Hematopoietic multipotent progenitor cell (in vitro differentiated cells): Measurements from ENCODE around the gene MAP3K15. TPM values are rescaled to one million over a fixed set of nuclear protein-coding genes. Genes with fewer than 3 reads are reported as not detected.
"Not testable (repeated sequence)": the region's sequence is repeated elsewhere in the genome, so short reads cannot be mapped to it uniquely, and the experiment has no call there.

Experiments
- DNase-seq, 3 donors: peaks; one replicate each; pipeline ENCODE4 v3.0.0-alpha.2; 2011 to 2015; ENCODE audit warnings: low read depth in 2 of 3, low spot score in 2 of 3
- total RNA-seq: library from RNA; depleted of rRNA; stranded (reverse); fragments of >200 nt; gene quantifications from one replicate; pipeline ENCODE4 v1.2.3, GENCODE V29; 2012

The MAP3K15 gene
- total RNA-seq, 1 donor = 0.27 TPM

DNA sequence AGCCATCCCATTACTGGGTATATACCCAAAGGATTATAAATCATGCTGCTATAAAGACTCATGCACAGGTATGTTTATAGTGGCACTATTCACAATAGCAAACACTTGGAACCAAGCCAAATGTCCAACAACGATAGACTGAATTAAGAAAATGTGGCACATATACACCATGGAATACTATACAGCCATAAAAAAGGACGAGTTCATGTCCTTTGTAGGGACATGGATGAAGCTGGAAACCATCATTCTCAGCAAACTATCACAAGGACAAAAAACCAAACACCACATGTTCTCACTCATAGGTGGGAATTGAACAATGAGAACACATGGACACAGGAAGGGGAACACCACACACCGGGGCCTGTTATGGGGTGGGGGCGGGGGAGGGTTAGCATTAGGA lies 92.6 kb downstream of the MAP3K15 start:
- DNase-seq = not testable (repeated sequence)

DNA sequence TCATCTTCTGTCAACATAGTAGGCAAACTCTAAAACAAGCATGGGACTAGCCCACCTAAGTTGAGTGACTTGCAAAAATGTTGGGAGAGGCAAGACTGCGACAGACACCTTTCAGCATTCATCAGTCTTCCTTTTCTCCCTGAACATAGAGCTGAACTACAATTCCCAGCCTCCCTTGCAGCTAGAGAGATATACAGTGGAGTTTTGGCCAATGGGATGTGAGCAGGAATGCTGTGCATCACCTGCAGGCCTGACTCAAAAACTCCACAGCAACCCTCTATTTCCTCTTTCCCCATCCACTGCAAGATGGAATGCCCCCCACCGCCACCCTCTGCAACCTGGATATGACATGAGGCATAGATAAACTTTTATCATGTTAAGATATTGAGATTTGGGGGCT lies 105.0 kb downstream of the MAP3K15 start:
- no peak for DNase-seq

DNA sequence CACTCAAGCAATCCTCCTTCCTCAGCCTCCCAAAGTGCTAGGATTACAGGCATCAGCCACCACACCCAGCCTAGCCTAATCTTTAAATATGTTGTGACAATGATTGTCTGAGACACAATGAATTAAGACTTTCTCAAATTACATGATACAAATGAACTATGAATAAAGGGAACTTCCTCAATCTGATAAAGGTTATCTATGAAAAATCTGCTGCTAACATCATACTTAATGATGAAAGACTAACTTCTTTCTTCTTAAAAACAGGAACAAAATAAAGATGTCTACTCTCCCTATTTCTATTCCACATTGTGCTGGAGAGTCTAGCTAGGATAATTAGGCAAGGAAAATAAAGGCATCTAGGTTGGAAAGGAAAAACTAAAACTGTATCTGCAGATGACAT lies 111.6 kb downstream of the MAP3K15 start:
- DNase-seq = no peak

DNA sequence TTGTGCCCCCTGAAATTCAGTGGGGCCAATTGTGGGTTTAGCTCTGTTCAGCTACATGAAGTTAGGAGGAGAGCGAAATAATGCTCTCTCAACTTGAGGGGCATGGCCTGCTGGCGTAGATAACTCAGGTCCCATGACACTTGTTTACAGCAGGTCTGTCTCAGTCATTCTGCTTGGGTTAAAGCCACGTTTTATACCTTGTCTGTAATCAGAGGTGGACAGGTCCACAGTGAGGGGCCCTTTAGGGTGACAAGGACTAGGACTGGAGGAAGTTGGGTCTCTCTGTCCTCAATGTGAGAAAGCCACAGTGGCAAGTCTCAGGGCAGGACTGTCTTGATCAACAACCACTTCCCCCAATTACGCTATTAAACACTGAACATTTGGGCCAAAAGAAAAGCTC lies 122.6 kb downstream of the MAP3K15 start:
- DNase-seq = no peak

DNA sequence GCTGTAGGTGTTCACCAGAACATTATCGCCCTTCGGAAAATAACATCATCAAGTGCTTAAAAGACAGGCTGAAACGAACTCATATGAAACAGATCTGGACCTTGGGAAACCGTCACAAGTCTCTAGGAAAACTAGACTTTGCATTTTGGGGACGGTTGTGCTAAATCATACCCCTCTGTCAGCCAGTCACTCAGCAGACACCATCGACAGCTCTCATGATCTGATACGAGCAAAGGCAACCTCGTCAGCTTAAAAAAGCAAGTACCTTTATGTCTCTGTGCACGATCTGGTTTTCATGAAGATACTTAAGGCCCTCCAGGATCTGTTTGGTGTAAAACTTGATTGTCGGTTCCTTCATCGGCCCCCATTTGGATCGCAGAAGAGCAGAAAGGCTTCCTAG lies 123.2 kb downstream of the MAP3K15 start:
- DNase-seq = no peak

DNA sequence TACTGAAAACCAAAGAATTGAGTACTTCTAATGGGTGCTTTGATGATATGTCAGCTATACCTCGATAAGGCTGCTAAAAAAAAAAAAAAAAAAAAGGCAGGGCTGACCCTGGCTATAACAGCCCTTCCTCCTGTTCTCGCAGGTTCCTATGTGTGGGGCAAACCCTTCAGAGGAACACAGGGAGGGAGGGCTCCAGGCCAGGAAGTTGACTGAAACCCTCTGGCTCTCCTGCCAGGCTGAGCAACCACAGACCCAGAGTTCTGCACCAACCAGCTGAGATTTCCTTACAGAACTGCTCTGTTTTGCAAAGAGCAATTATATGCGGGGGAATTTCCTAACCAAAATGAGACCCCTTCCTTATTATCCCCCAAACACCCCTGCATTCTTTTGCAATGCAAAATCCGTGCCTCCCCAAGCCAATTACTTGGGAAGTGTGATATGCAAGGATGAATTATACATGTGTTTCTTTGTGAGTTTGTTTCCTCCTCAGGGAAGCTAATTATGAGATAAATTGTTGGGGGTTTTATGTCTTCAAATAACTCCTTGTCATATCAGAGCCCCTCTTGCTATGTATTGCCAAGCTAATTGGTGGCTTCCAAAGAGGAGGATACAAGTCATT lies 126.0 kb downstream of the MAP3K15 start:
- no peak for DNase-seq

DNA sequence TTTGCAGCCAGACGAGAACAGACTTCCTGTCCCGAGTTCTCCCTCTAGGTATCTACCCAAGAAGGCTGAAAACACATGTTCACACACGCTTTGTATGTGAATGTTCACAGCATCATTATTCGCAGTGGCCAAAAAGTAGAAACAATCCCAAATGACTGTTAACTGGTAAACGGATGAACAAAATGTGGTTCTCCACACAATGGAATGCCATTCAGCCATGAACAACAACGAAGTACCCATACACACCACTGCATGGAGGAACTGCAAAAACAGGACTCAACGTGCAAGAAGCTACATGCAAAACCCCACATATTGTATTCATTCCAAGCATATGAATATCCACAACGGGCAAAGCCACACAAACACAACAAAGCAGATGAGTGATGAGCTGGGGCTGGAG lies 126.6 kb downstream of the MAP3K15 start:
- DNase-seq = no peak

DNA sequence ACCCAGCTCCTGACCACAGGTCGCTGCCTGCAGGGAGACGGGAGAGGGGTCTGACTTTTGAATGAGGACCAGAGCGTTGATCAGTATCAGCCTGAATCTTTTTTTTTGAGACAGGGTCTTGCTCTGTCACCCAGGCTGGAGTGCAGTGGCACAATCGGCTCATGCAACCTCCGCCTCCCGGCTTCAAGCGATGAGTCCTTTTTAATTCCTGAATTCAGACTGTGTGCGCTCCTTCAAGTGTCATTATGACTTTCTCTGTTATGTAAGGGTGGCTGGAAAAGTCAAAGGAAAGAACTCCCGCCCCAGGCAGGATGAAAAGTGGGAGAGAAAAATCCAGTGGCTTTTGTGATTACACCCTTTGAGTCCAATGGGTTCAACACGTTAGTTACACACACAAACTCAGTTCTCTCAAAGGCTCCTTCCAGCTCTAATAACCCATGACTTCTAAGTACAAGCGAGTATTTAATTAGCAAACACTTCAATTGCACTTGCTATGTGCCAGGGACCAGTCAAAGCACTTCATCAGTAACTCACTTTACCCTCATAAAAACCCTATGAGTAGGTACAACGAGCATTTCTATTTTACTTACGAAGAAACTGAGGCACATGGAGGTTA lies 127.1 kb downstream of the MAP3K15 start:
- no peak for DNase-seq

DNA sequence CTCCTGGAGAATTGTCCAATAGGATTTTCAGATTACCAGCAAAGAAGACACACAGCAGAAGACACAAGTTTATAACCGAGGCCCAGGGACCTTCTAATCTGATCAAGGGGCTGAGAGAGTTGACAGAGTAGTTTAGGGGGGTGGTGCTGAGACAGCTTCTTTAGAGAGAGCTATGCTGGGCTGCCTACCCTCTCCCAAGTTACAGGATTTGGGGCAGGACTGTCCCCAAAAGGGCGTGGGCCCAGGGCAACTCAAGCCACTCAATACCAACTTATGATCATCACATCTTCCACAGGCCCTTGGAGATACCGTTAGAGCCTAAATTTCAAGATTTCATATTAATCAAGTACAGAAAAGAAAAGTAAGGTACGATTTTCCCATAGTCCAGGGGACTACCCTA lies 128.6 kb downstream of the MAP3K15 start:
- no peak for DNase-seq

DNA sequence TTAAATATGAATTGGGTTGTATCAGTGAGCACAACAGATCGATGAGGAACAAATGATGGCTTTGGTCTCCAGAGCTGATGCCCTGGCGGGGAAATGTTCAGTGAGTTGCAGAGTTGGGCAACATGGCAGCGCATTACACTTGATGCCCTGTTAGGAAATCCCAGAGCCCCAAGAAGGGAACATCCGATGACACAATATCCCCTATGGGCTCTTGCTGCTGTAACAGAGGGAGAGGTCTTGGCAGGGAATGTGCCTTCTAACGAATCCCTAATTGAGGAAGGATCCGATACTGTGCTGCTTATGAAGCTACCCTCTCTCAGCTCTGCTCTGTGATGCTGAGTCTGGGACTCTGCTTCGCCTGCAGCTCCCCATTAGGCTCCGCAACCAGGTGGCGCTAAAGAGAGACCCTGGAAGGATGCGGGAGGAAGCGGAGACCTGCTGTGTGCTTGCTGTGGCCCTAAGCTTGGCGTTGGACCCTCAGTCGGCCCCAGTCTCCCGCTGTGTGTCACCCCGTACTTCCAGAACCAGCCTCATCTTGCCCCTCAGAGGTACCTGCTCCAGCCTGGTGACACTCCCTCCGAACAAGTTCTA lies 132.7 kb downstream of the MAP3K15 start:
- DNase-seq = peak in 2 of 3 donors; percentile 45 to 67

DNA sequence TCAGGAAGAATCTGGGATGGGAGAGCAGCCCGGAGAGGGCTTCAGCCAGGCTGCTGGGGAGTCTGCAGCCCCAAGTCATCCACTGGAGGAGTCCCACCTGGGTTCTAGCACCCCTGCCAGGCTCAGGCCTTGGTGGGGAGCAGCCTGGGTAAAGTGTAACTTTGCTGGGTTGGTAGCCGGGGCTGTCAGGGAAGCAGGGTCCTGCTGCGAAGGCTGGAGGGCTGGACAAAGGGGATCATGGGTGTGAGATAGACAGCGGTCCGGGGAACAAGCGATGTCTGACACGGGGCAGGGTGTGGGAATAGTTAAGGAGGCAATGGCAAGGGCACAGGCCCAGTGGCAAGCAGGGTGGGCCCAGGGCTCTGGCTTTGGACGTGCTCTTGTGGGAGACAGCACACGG lies 134.0 kb downstream of the MAP3K15 start:
- no peak for DNase-seq

DNA sequence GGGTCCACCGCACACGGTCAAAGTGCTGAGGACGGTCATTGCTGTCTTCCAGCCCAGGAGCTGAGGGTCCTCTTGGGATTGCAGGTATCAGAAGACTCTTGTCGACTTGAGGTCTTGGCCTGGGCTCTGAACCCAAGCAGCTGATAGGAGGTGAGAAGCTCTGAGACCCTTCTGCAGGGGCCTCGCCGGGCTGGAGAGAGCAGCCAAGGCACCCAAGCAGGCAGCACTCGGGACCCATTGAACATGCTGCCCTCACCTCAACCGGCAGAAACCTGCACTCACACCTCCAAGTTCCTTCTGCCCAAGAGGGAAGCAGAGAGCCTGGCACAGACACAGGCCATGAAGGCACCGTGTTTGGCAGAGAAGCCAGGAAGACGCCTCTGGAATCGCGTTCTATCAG lies 137.5 kb downstream of the MAP3K15 start:
- DNase-seq = no peak

DNA sequence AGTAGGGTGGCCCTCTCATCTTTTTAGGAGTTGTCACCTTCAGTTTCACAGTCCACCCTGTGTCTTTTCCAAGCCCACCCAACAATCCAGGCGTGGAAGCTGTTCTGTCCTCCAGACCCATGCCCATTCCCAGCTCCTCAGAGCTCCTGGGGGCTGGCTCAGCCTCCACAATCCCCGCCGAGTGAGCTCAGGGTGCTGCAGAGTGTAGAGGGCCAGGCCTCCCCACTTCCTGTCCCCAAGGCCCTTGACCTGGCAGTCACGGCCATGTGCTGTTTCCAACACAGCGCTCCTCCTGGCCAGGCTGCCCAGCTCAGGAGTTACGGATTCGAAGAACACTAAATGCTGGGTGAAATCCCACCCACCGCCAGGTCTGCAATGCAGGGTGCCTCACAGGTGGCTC lies 139.8 kb downstream of the MAP3K15 start:
- DNase-seq = no peak

DNA sequence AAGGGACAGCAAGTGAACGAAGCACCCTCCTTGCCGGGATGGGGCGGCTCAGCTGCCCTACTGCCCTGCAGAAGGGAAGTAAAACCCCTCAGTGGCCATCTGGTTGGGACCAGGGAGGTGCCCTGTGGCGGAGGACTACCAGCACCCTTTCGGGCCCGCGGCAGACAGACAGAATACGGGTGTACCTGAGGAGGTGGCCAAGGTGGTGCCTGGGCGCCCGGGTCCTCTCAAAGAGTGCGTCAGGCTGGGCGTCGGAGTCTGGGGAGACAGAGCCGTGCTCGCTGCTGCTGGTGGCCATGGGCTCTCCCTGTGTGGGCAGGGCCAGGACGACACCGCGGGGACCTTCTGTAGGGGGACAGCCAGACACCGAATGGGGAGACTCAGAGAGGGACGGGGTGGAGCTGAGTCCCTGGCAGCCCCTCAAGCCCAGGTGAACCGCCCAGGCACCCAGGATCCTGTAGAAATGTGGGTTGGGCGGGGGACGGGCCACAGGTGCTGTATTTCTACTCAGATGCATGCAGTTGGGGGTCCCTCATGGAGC lies 141.9 kb downstream of the MAP3K15 start:
- no peak for DNase-seq

DNA sequence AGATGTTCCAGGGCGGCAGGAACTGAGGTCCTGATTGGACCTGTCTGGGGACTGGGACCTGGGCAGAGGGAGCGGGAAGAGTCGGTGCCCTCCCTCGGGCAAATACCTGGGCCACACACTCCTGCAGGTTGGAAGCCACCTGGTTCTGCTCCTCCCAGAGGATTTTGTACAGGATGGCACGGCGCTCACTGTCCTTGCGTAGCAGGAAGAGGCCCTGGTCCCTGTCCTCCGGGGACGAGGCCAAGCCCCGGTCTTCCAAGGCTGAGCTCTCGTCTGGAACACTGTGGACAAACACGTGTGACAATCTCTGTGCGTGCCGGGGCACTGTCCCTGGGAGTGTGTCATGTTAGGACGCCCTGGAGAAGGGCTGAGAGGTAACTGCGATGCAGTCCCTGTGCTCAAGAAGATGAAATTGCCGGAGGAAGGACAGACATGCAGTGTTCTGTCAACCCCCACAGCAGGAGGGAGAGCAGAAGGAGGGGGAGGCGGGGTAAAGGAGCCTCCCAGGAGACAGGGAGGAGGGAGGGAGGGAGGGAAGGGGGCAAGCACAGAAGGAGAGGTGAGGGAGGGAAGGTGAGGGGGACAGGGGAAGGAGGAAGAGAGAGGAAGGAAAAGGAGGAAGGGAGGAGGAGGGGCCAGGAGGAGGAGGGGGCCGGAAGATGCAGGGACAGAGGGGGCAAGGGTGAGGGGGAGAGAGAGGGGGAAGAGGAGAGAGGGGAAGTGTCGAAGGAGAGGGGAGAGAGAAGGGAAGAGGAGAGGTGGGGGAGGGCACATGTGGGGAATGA lies 142.6 kb downstream of the MAP3K15 start:
- peak in 1 of 3 donors; percentile 9 for DNase-seq

DNA sequence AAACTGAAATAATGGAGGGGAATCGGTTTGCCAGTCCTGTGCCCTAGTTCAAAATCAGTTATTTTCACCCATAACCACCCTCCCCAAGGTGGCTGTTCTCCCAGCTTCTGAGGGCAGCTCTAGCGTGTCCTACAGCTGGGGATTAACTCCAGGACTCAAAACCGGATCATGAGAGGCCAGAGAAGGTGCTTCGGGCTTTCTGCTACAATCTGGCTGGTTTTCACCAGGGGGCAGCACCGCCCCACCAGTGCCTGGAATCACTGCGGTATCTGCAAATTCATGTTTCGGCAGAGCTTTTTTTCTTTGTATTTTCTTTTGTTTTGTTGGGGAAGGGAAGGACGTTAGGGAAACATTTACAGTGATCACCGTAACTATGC lies 143.2 kb downstream of the MAP3K15 start:
- peak; percentile 16 to 75 (median 64) for DNase-seq

DNA sequence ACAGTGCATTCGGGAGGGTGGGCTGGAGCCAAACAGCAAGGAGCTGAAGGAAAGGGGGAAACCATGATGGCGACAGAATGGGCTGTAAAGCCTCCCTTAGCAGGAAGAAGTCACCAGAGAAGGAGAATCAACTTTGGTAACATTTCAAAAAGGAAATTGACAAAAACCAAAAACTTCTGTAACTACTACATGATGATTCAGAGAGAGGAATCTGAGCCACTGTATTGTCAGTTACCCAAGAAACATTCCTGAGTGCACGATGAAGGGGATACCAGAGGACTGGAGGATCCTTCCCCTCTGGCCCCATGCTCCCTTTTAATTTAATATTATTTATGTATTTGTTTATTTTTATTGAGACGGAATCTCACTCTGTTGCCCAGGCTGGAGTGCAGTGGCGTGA lies 145.2 kb downstream of the MAP3K15 start:
- DNase-seq = no peak

DNA sequence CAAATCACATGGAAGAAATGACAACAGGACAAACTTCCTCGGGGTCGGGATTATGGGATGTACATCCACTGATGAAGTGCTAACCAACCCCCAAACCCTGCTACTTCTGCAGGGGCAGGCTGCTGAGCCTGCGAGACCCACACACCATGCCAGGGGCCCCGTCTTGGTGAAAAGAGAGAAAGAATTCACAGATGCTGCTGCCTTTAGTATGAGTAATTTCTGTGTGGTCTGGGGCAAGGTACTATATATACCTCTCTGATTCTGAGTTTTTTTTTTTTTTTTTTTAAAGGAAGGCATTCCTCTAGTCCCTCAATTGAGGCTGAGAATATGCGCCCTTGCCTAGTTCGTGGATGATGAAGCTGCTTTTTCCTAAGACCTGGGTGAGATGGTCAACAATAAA lies 146.7 kb downstream of the MAP3K15 start:
- no peak for DNase-seq

DNA sequence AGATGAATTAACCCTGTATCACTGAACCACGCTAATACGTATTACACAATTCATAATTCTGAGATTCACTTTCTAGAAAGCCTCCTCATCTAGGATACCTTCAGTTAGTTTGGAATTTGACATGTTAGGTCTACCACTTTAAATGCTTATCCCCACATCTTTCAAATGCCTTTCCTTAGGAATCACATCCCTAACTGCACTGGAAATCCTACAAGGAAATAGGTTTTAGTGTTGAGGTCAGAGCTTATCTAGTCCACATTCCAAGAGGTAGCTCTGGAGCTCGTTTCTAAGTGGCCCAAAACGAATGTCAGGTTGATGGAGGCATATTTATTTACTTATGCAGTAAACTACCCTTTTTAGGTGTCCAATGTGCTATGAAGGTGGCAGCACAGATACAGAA lies 153.6 kb downstream of the MAP3K15 start:
- no peak for DNase-seq

DNA sequence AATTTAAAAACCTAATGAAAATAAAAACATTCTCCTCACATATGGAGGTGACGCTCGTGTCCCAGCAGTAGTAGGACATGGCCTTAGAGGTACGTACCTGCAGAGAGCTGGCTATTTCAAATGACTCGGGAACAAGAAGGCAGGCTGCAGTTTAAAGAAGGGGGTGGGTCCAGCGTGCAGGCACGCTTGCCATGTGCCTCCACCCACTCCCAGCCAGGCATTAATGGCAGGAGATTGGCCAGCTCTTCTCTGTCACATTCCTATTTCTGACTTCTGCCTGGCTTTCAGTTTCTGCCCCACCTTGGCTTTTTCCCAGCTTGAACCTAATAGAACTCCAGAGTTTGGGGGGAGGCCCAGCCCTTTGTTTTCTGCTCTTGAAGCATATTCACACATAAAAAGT lies 154.4 kb downstream of the MAP3K15 start:
- DNase-seq = no peak

DNA sequence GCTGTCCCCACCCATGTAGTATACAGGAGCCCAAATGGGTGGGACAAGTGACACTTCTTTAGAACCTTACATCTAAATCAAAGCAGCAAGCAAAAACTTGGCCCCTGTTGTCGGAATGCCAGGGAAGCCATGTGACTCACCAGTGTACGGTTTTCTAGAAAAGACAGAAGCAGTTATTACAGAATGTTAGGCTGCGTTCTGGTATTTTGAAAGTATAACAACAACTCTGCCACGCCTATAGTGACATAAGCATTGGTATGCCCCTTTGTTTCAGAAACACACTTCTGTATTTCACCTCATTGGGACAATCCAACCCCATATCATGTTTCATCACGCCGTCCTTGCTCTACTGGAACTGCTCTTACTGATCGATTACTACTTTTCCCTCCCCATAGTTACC lies 156.8 kb downstream of the MAP3K15 start:
- DNase-seq = no peak

DNA sequence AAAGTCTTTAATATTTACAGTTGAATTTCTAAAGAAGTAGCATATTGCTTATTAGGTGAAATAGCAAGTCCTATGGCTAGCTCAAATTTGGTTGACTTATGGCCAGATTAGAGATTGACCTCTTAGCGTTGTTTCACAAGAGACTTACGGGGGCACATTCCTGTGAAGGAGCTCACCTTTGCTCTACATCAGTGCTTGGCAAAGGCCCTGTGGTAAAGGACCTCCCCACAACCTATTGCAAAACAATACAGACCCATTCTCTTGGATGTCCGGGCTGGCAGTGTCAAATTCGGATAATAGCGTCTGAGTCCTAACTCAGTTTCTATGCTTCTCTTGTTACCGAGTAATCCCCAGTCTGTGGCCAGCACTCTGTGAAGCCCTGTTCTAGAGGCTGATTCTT lies 160.7 kb downstream of the MAP3K15 start:
- DNase-seq = no peak
